NT2/D1 (cell line): ENCODE measurements around the gene MAP3K2.
"Not testable (repeated sequence)": the region's sequence is repeated elsewhere in the genome, so short reads cannot be mapped to it uniquely, and the experiment has no call there.

Source experiments
- DNase-seq: peaks from one replicate; pipeline ENCODE4 v3.0.0-alpha.2; 2011; ENCODE audit warnings: low read depth, low spot score
- H3K27me3 ChIP-seq: 2 replicates; pipeline ENCODE4 v1.6.0; 2011; ENCODE audit warnings: mild to moderate bottlenecking; ENCODE audit not compliant: insufficient read length, insufficient read depth
- H3K36me3 ChIP-seq: 2 replicates; pipeline ENCODE4 v1.6.1; 2011; ENCODE audit warnings: mild to moderate bottlenecking, low read length, mixed read lengths; ENCODE audit not compliant: insufficient read depth, insufficient read length
- H3K4me1 ChIP-seq: 2 replicates; pipeline ENCODE4 v1.5.1; 2011; ENCODE audit not compliant: insufficient read depth, insufficient read length
- H3K4me3 ChIP-seq: 2 replicates; pipeline ENCODE4 v1.5.1; 2011; ENCODE audit warnings: low read depth; ENCODE audit not compliant: insufficient read length
- H3K9ac ChIP-seq: 2 replicates; pipeline ENCODE4 v1.6.0; 2011; ENCODE audit warnings: low read depth; ENCODE audit not compliant: insufficient read length
- H3K9me3 ChIP-seq: 2 replicates; pipeline ENCODE4 v1.5.1; 2011; ENCODE audit warnings: mild to moderate bottlenecking, low read length; ENCODE audit not compliant: insufficient read depth
- SUZ12 ChIP-seq: IDR thresholded peaks from 2 replicates; pipeline ENCODE4 v1.6.1; 2011; ENCODE audit not compliant: insufficient read length, insufficient read depth; ENCODE audit errors: extremely low read depth
- YY1 ChIP-seq: IDR thresholded peaks from 2 replicates; pipeline ENCODE4 v1.6.1; 2011; ENCODE audit not compliant: insufficient read length, insufficient read depth
- ZNF274 ChIP-seq: IDR thresholded peaks from 2 replicates; pipeline ENCODE4 v1.6.1; 2011; ENCODE audit warnings: mild to moderate bottlenecking, low read depth, low read length

MAP3K2 gene

GRCh38 chr2:127413782-127414637, 26.2 kb upstream of the MAP3K2 start:
- Histone ChIP-seq H3K4me3 (no peak overlapping the region), H3K9ac (no peak overlapping the region), H3K4me1 (peaks cover 5% of the 10 kb centered on the region), H3K36me3 (no peaks in the 10 kb centered on the region), H3K27me3 (peaks cover 36% of the 10 kb centered on the region), H3K9me3 (peaks cover 17% of the 10 kb centered on the region)
- no peak for DNase-seq
- TF ChIP-seq YY1 (no peak), ZNF274 (no peak), SUZ12 (no peak)

DNA sequence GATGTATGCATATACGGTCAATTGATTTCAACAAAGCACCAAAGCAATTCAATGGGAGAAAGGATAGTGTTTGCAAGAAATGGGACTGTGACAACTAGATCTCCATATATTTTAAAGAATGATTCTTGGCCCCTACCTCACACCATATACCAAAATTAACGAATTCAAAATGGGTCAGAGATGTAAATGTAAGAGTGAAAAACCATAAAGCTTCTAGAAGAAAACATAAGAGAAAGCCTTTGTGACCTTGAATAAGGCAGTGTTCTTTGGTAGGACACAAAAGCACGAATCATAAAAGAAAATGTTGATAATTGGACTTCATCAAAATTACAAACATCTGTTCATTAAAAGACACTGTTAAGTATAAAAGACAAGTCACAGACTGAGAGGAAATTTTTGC, 25.4 kb upstream of the MAP3K2 start:
- peaks cover 17% of the 10 kb centered on the region for H3K9me3 ChIP-seq
- DNase-seq, result no peak
- no peaks in the 10 kb centered on the region for H3K36me3 ChIP-seq
- no peak overlapping the region for H3K9ac ChIP-seq
- peaks cover 5% of the 10 kb centered on the region for H3K4me1 ChIP-seq
- peaks cover 34% of the 10 kb centered on the region for H3K27me3 ChIP-seq
- H3K4me3 ChIP-seq, result no peak overlapping the region
- TF ChIP-seq ZNF274 (no peak), YY1 (no peak), SUZ12 (no peak)

DNA sequence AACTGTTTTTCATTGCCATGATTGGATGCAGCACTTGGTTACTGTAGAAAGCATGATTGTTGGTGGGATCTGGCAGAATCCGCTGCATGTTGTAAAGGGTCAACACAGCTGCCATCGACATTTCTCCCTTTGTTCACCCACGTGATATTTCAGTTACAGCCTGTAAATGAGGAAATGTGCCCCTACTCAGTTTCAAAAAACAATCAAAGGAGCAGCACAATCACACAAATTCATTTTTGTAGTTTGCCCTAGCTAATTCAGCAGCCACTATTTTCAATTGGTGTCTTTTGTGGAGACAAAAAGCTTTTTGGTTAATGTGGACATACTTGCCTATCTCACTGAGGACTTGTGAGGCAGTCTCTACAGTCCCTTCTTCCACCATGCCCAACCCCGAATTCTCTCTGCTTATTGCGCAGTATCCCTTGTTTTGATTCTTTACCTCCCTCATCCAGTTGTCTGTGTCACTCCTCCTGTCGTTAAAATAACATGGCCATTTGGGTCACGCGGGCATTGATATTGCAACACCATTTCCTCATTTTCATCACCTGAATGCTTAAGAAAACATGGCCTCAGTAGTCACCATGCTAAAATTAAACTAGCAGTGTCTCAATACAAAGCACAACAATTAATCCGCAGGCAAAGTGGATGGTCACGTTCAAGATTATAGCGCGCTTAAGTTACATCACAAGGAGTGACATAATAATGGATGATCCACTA, 24.0 kb upstream of the MAP3K2 start:
- Histone ChIP-seq H3K4me1 (peaks cover 5% of the 10 kb centered on the region), H3K36me3 (no peaks in the 10 kb centered on the region), H3K9me3 (peaks cover 17% of the 10 kb centered on the region), H3K9ac (no peak overlapping the region), H3K4me3 (no peak overlapping the region), H3K27me3 (peaks cover 21% of the 10 kb centered on the region)
- no peak for DNase-seq
- TF ChIP-seq SUZ12 (no peak), YY1 (no peak), ZNF274 (no peak)

DNA sequence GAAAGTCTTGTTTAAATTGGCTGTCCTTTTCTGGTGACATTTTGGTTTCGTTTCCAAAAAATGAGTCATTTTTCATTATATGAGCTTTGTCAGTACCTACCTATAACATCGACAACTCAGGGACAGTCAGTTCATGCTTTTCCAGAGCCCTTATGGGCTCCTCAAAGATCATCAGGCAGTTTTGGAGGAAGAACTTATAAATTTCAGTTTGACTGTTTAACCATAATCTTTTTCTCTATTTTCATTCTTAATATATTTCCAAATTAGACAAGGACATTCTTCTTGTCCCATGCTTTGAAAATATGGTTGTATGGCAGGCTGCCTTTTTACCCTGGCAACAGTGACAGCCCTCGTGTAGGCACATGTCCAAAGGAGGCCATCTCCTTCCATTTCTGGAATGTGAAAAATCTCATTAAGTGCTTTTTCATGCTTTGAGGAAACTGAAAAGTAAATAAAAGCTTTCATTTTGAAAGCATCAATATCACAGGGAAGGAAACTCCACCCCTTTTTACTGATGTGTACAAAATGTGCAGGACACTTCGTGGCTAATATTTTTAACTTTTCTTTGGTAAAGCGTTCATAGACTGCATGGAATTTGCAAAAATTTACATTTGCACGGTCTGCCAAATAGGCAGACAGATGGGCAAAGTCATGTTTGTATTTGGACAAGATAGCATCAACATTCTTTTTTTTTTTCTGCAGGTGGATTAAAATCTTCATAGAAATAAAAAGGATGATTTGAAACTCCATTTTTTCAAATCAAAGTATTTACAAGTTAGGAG, 23.3 kb upstream of the MAP3K2 start:
- no peak overlapping the region for H3K4me3 ChIP-seq
- H3K36me3 ChIP-seq, result no peaks in the 10 kb centered on the region
- H3K9ac ChIP-seq, result no peak overlapping the region
- no peak for TF ChIP-seq SUZ12
- TF ChIP-seq ZNF274, result no peak
- TF ChIP-seq YY1, result no peak
- H3K9me3 ChIP-seq, result peaks cover 17% of the 10 kb centered on the region
- peaks cover 13% of the 10 kb centered on the region for H3K27me3 ChIP-seq
- H3K4me1 ChIP-seq, result peaks cover 3% of the 10 kb centered on the region
- no peak for DNase-seq

DNA sequence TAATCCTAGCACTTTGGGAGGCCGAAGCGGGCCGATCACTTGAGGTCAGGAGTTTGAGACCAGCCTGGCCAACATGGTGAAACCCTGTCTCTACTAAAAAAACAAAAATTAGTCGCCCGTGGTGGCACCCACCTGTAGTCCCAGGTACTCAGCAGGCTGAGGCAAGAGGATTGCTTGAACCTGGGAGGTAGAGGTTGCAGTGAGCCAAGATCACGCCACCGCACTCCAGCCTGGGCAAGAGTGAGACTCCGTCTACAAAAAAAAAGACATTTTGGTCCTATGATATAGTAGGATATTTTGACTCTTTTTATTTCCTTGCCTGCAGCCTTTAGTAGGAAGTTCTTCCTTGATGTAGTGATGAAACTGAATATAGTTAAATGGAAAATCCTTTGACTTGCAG, 21.9 kb upstream of the MAP3K2 start:
- H3K4me1 ChIP-seq, H3K4me3 ChIP-seq, H3K9ac ChIP-seq, DNase-seq, H3K36me3 ChIP-seq, H3K27me3 ChIP-seq: not testable (repeated sequence)
- H3K9me3 ChIP-seq, result peaks cover 17% of the 10 kb centered on the region

DNA sequence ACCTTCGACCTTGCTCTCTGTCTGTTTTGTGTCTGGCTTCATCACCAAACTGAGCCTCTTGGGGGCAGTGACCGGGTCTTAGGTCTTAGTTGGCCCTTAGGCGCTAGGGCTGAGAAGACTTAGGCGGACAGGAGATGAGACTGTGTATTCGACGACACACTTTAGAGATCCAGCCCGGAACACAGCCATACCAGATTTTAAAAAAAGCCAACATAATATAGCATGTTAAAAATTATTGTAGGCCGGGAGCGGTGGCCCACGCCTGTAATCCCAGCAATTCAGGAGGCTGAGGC, 21.0 kb upstream of the MAP3K2 start:
- Histone ChIP-seq H3K9ac (peak overlapping the region; percentile 87), H3K36me3 (no peaks in the 10 kb centered on the region), H3K9me3 (peaks cover 17% of the 10 kb centered on the region), H3K4me3 (peak overlapping the region; percentile 50), H3K27me3 (no peaks in the 10 kb centered on the region), H3K4me1 (peaks cover under 1% of the 10 kb centered on the region)
- TF ChIP-seq ZNF274, result no peak
- no peak for TF ChIP-seq SUZ12
- no peak for TF ChIP-seq YY1
- no peak for DNase-seq
